HT1080 (cell line): ENCODE results near the gene CD58. TPM values are rescaled to one million over a fixed set of nuclear protein-coding genes. Genes with fewer than 3 reads are reported as not detected.
"Not testable (repeated sequence)": the region's sequence is repeated elsewhere in the genome, so short reads cannot be mapped to it uniquely, and the experiment has no call there.

Source experiments
- DNase-seq: peaks from one replicate; pipeline ENCODE4 v3.0.0-alpha.2; 2015; ENCODE audit warnings: low read depth
- total RNA-seq: library from RNA; depleted of rRNA; stranded (reverse); fragments of >200 nt; shearing (Covaris generic); gene quantifications from 2 replicates; pipeline ENCODE4 v1.2.3, GENCODE V29; 2014

The CD58 gene
- total RNA-seq, 1 experiment from 2014 or later = 43.8 TPM

DNA sequence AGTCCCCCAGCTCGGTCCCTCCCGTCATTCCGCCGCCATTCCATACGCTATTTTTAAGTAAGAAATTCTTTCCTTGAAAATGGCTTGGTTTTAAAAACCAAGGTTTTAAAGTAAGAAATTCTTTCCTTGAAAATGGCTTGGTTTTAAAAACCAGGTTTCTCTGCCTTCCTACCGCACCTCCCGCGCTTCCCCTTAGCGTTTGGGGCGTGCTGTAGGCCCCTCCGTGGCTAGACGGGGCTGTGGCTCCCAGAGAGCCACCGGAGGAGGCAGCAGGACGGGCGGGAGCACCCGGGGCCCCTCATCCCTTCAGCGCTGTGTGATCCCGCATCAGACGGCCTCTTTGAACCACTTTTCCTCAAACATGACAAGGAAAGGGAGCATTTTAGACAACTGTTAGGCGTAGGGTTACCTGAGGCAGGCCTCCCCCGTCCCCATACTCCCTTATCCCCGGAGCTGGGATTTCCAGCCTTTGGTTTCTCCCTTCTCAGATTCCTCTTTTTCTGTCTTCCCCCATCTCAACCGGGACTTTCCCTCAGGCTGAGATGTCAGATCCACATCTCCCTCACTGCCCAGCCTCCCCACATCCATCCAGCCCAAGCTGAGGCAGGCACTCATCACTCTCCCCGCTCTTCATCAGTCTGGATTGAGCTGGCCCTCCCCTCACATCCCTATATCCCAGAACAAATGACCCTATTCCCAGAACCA lies 541 bp upstream of the CD58 start:
- DNase-seq = no peak

- DNase-seq = peak; percentile 38
Measured at GRCh38 chr1:116569776-116570357, 959 bp downstream of the CD58 start.

DNA sequence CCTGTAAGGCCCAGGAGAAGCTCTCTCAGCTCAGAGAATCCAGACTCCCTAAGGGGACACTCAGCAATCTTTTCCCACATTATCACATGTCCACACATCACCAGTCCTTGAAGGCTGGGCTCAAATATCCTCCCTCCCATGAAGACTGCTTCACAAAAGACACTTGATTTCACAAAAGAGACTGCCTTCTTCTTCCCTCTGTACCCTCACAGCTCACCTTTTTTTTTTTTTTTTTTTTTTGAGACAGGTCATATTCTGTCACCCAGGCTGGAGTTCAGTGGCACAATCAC lies 1.5 kb downstream of the CD58 start:
- DNase-seq = no peak

DNA sequence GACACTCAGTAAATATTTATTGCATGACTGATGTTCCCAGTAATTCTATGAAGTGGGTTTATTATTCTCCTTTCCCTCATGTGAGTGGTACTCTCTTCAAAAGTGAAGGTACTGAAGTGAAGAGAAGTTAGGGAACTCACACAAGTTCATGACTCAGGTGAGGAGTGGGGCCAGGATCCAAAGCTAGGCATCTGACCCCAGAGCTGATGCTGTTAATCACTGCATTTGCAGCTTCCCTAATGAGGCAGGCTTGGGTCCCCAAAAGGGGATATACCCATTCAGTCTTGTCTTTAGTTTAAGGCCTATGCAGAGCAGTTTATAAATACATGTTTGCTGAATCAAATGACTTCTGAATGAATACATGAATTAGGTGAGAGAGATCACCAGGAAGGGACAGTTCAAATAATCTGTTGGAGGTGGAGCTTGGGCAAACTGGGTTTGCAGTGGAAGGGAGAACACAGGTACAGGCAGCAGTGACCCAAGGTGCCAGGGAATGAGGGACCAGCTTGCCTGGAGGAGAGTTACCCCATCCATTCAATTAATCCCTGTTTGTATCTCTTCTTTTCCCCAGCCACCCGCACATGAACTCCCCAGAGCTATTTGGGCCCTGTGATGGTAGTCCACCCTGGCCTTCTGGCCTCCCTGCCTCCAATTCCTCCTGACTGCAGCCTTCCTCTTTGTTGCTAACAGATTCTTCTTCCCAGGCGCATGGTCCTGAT lies 2.0 kb downstream of the CD58 start:
- no peak for DNase-seq

- DNase-seq = no peak
Measured at GRCh38 chr1:116567790-116568661, 2.8 kb downstream of the CD58 start.

- no peak for DNase-seq
Measured at GRCh38 chr1:116565222-116565621, 5.6 kb downstream of the CD58 start.

DNA sequence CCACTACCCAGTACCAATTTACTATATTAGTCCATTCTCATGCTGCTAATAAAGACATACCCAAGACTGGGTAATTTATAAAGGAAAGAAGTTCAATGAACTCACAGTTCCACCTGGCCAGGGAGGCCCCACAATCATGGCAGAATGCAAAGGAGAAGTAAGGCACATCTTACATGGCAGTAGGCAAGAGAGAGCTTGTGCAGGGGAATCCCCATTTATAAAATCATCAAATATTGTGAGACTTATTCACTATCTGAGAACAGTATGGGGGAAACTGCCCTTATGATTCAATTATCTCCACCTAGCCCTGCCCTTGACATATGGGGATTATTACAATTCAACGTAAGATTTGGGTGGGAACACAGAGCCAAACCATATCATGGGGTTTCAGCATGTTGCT lies 6.4 kb downstream of the CD58 start:
- DNase-seq = no peak

DNA sequence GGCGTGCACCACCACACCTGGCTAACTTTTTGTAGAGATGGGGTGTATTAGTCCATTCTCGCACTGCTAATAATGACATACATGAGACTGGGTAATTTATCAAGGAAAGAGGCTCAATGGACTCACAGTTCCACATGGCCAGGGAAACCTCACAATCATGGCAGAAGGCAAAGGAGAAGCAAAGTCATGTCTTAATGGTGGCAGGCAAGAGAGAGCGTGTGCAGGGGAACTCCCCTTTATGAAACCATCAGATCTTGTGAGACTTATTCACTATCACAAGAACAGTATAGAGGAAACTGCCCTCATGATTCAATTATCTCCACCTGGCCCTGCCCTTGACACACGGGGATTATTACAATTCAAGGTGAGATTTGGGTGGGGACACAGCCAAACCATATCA lies 8.4 kb downstream of the CD58 start:
- not testable (repeated sequence) for DNase-seq

DNA sequence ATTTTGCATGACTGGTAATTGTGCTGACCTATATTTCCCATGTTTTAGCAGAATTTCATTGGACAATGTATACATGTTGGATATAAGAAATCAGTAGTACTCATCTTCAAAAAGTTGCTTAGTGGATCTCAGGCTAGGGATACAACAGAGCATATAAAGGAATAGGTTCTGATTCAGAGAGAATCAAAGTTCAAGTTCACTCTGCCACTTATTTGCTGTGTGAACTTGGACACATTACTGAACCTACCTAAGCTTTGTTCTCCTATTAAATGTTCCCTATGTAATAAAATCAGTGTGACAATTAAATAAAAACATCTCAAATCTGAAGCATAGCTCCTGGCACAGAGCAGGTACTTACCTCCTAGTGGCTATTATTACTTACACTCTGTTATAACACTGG lies 9.3 kb downstream of the CD58 start:
- DNase-seq = no peak

- DNase-seq = no peak
Measured at GRCh38 chr1:116560704-116561490, 9.9 kb downstream of the CD58 start.

- no peak for DNase-seq
Measured at GRCh38 chr1:116559304-116559761, 11.5 kb downstream of the CD58 start.

DNA sequence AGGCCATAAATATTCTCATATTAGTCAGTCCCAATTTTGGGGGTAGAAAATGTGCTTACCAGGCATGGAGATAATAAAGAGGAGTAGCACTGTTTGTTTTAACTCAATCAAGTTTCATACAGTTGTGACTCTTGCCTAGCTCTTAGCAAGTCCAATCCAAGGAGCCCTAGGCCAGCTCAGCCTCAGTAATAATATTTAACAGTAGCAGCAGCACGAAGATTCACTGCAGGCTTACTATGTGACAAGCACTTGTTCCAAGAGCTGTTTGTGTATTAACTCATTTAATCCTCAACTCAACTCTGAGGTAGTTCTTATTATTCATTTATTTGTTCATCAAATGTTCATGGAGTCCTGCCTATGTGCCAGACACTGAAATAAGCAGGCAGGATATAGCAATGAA lies 12.3 kb downstream of the CD58 start:
- DNase-seq = no peak

DNA sequence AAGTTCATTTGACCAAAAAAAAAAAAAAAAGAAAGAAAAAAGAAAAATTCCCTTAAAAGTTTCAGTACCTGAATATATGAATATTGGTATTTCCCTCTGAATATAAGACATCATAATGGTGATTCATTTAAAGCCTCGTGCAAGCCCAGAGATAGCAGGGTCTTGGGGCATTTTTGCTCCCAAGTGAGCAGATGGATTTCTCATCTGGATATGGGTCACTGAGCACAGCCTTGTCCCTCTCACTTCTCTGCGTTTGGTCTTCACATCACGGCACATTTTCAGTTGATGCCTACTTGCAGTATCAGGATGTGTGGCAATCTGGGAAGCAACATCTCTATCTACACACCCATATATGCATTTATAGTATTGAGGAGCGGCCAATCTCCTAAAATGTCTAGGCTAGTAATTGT lies 12.7 kb downstream of the CD58 start:
- DNase-seq = no peak

DNA sequence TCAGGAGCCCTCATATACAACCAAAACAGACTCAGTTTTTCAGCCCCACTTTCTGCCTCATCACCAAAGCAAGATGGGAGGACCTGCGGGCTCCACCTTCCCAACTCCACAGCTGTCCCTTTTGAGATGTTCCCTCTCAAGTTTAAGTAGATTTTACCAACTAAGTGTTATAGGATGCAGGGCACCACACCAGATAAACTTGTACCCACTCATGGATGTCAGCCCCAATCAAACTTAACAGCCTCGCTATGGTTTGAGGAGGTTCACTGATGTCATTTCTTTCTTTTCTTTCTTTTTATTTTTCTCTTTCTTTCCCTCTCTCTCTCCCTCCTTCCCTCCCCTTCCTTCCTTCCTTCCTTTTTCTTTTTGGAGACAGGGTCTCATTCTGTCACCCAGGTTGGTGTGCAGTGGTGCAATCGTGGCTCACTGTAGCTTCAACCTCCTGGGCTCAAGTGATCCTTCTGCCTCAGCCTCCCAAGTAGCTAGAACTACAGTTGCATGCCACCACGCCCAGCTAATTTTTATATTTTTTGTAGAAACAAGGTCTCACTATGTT lies 13.4 kb downstream of the CD58 start:
- no peak for DNase-seq

GRCh38 chr1:116556289-116557006 lies 14.4 kb downstream of the CD58 start:
- peak; percentile 97 for DNase-seq

GRCh38 chr1:116554924-116555323 lies 15.9 kb downstream of the CD58 start:
- DNase-seq = no peak

DNA sequence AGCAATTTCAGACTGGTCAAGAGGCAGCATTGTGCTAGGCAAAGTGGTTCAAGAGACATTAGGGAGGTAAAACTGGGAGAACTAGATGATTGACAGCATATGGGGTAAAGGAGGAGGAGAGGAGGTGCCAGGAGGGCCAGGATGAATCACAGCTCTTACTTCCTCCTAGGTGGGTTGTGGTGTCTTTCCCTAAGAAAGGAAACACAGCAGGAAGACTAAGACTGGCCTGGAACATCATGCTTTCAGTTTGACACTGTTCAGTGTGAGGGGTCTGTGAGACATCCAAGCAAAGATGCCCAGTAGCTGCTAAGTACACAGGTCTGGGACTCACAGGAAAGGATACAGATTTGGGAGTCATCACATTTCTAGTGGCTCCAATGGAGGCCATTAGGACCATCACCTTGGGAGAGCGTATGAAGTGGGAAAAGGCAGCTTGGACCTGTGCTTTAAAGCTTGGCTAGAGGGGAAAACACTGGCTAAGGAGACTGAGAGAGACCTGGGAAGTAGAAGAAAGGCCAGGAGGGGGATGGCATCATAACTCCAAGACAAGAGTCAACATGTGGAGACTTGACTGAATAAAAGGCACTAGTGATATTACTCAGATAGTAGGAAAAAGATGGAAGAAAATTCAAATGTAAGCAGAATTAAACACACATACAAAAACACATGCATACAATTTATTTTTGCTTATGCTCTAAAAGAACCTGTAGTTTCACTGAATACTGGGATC lies 17.3 kb downstream of the CD58 start:
- DNase-seq = peak; percentile 84

GRCh38 chr1:116546354-116546977 lies 24.4 kb downstream of the CD58 start:
- DNase-seq = no peak

GRCh38 chr1:116545359-116545705 lies 25.5 kb downstream of the CD58 start:
- no peak for DNase-seq
